Measurements from ENCODE around the gene DCP1B.

Gene DCP1B

GRCh38 chr12:1896964-1897363 is 107.3 kb downstream of the DCP1B start:
- Histone ChIP-seq H3K79me2 (ENCODE audit: insufficient read depth, low read length) (no peaks in the 10 kb centered on the region), H3K27me3 (ENCODE audit: low read length) (no peaks in the 10 kb centered on the region), H3K4me3 (ENCODE audit: insufficient read depth, low read length, poor library complexity, severe bottlenecking) (no peak overlapping the region), H3F3A (ENCODE audit: insufficient read depth) (no peaks in the 10 kb centered on the region), H4K20me1 (ENCODE audit: low read depth, low read length) (no peaks in the 10 kb centered on the region), H3K9ac (ENCODE audit: low read length) (no peak overlapping the region), H3K9me2 (replicated peaks; ENCODE audit: insufficient read depth, low read length) (no peaks in the 10 kb centered on the region), H3K36me3 (ENCODE audit: low read length) (no peaks in the 10 kb centered on the region), H3K4me2 (ENCODE audit: low read depth, low read length, poor library complexity, severe bottlenecking) (no peak overlapping the region), H2AFZ (ENCODE audit: low read depth, low read length, severe bottlenecking) (no peak overlapping the region), H3K9me3 (ENCODE audit: insufficient read depth, low read length) (no peaks in the 10 kb centered on the region), H3K27ac (ENCODE audit: low read depth, low read length) (no peak overlapping the region)
- TF ChIP-seq CTCF (IDR thresholded peaks at IDR 0.05; ENCODE audit: insufficient read depth, low read length, poor library complexity, severe bottlenecking) = no peak
- no peak for TF ChIP-seq EZH2phosphoT487 (conservative IDR thresholded peaks at IDR 0.05; ENCODE audit: low read length)

Measured in SU-DHL-6 (cell line).